SU-DHL-6 (cell line): ENCODE measurements around the gene ULK1.

ENCODE experiments used
- H2AFZ ChIP-seq: fragments of 200-600 bp; sonication (generic); 2 replicates; pipeline ENCODE4 v1.6.1; 2014; ENCODE audit warnings: low read depth, mild to moderate bottlenecking, moderate library complexity, mixed read lengths, antibody characterized with exemption, low read length; ENCODE audit not compliant: severe bottlenecking
- H3F3A ChIP-seq: fragments of 200-600 bp; shearing (Covaris generic); 2 replicates; pipeline ENCODE4 v1.6.0; 2016; ENCODE audit warnings: antibody characterized with exemption, mild to moderate bottlenecking; ENCODE audit not compliant: insufficient read depth
- H3K27ac ChIP-seq: fragments of 200-600 bp; sonication (generic); 2 replicates; pipeline ENCODE4 v1.5.1; 2016; ENCODE audit warnings: low read depth, mild to moderate bottlenecking, low read length, moderate library complexity, mixed read lengths
- H3K27me3 ChIP-seq: fragments of 200-600 bp; sonication (generic), shearing (Covaris generic); 2 replicates; pipeline ENCODE4 v1.6.0; 2014; ENCODE audit warnings: mild to moderate bottlenecking, low read length
- H3K36me3 ChIP-seq: fragments of 200-600 bp; sonication (generic); 2 replicates; pipeline ENCODE4 v1.6.1; 2014; ENCODE audit warnings: mild to moderate bottlenecking, low read length, mixed read lengths
- H3K4me2 ChIP-seq: fragments of 300-600, 200-600 bp; shearing (Covaris generic), sonication (generic); 2 replicates; pipeline ENCODE4 v1.6.0; 2014; ENCODE audit warnings: low read length, low read depth, mild to moderate bottlenecking; ENCODE audit not compliant: poor library complexity, severe bottlenecking
- H3K4me3 ChIP-seq: fragments of 200-600 bp; sonication (generic); 2 replicates; pipeline ENCODE4 v1.5.1; 2014; ENCODE audit warnings: antibody characterized with exemption, low read length, mild to moderate bottlenecking, mixed read lengths; ENCODE audit not compliant: insufficient read depth, poor library complexity, severe bottlenecking
- H3K79me2 ChIP-seq: fragments of 200-600 bp; sonication (generic); 2 replicates; pipeline ENCODE4 v1.6.1; 2014; ENCODE audit warnings: mild to moderate bottlenecking, low read length, moderate library complexity; ENCODE audit not compliant: insufficient read depth
- H3K9ac ChIP-seq: fragments of 200-600 bp; sonication (generic); 2 replicates; pipeline ENCODE4 v1.7.0; 2014; ENCODE audit warnings: mild to moderate bottlenecking, low read length
- H3K9me2 ChIP-seq: fragments of 200-600 bp; sonication (generic); replicated peaks from 2 replicates; pipeline ENCODE4 v1.6.1; 2014; ENCODE audit warnings: low read length; ENCODE audit not compliant: insufficient read depth
- H3K9me3 ChIP-seq: fragments of 200-600 bp; sonication (generic); 2 replicates; pipeline ENCODE4 v1.6.1; 2014; ENCODE audit warnings: low read length, mixed read lengths; ENCODE audit not compliant: insufficient read depth
- H4K20me1 ChIP-seq: fragments of 200-600 bp; sonication (generic); 2 replicates; pipeline ENCODE4 v1.6.1; 2014; ENCODE audit warnings: low read depth, mild to moderate bottlenecking, antibody characterized with exemption, low read length, moderate library complexity, mixed read lengths
- EZH2phosphoT487 ChIP-seq: fragments of 200-600 bp; sonication (generic), shearing (Covaris generic); conservative IDR thresholded peaks from 2 replicates; pipeline ENCODE4 v1.6.1; 2018; ENCODE audit warnings: mild to moderate bottlenecking, antibody characterized with exemption, low read length, moderate library complexity, mixed read lengths
- TF ChIP-seq, protein P1 (sequence below): fragments of 200-600 bp; sonication (generic); IDR thresholded peaks from one replicate; pipeline ENCODE4 v1.5.1; 2017; ENCODE audit warnings: antibody characterized with exemption, mild to moderate bottlenecking, low read length, moderate library complexity; ENCODE audit not compliant: insufficient read depth, poor library complexity, severe bottlenecking

ULK1 gene

DNA sequence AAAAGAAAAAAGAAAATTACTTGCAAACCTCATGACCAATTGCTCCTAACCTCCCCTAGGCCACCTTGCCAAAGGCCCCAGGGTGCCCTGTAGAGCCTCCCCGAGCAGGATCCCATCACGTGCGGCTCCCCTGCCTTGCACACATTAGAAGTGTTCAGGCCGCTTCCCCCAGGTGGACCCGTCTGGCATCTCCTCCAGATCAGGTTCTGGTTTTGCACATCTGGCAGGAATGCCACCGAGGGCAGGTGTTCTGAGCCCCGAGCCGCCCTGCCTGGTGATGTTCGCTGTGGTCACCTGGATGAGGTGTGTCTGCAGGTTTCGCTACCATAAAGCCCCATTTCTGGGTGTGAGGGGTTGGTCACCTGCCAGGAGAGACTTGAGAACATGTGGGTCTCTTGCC, 47.0 kb upstream of the ULK1 start:
- H3F3A ChIP-seq: no peaks in the 10 kb centered on the region
- no peak overlapping the region for H3K4me2 ChIP-seq
- no peak overlapping the region for H3K27ac ChIP-seq
- no peak overlapping the region for H3K9ac ChIP-seq
- H3K4me3 ChIP-seq: no peak overlapping the region
- no peaks in the 10 kb centered on the region for H3K27me3 ChIP-seq
- no peaks in the 10 kb centered on the region for H3K9me2 ChIP-seq
- H3K36me3 ChIP-seq: no peaks in the 10 kb centered on the region
- H3K79me2 ChIP-seq: no peaks in the 10 kb centered on the region
- H3K9me3 ChIP-seq: no peaks in the 10 kb centered on the region
- H2AFZ ChIP-seq: no peak overlapping the region
- TF ChIP-seq EZH2phosphoT487: no peak
- TF ChIP-seq, protein P1, sequence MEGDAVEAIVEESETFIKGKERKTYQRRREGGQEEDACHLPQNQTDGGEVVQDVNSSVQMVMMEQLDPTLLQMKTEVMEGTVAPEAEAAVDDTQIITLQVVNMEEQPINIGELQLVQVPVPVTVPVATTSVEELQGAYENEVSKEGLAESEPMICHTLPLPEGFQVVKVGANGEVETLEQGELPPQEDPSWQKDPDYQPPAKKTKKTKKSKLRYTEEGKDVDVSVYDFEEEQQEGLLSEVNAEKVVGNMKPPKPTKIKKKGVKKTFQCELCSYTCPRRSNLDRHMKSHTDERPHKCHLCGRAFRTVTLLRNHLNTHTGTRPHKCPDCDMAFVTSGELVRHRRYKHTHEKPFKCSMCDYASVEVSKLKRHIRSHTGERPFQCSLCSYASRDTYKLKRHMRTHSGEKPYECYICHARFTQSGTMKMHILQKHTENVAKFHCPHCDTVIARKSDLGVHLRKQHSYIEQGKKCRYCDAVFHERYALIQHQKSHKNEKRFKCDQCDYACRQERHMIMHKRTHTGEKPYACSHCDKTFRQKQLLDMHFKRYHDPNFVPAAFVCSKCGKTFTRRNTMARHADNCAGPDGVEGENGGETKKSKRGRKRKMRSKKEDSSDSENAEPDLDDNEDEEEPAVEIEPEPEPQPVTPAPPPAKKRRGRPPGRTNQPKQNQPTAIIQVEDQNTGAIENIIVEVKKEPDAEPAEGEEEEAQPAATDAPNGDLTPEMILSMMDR: no peak
- H4K20me1 ChIP-seq: no peaks in the 10 kb centered on the region

DNA sequence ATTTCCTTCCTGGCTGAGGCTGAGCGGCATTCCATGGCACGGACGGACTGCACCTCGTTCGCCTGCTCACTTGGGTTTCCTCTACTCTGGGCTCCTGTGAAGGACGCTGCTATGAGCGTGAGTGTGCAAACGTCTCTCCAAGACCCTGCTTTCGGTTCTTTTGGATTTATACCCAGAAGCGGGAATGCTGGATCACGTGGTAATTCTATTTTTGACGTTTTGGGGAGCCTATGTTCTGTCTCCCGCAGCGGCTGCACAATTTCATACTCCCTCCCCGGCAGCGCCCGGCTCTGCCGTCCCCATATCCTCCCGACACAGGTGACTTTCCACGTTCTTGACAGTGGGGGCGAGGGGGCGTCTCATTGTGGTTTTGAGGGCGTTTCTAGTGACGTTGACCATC, 45.7 kb upstream of the ULK1 start:
- no peaks in the 10 kb centered on the region for H4K20me1 ChIP-seq
- H3K9ac ChIP-seq: no peak overlapping the region
- H3K27ac ChIP-seq: no peak overlapping the region
- no peaks in the 10 kb centered on the region for H3K27me3 ChIP-seq
- H3K36me3 ChIP-seq: no peaks in the 10 kb centered on the region
- no peaks in the 10 kb centered on the region for H3F3A ChIP-seq
- H3K9me3 ChIP-seq: no peaks in the 10 kb centered on the region
- no peaks in the 10 kb centered on the region for H3K9me2 ChIP-seq
- TF ChIP-seq, protein P1: no peak
- no peak for TF ChIP-seq EZH2phosphoT487
- H3K4me2 ChIP-seq: no peak overlapping the region
- no peak overlapping the region for H2AFZ ChIP-seq
- H3K4me3 ChIP-seq: no peak overlapping the region
- H3K79me2 ChIP-seq: no peaks in the 10 kb centered on the region

- Histone ChIP-seq H4K20me1 (no peaks in the 10 kb centered on the region), H3K79me2 (no peaks in the 10 kb centered on the region), H3K9me2 (no peaks in the 10 kb centered on the region), H3K4me2 (no peak overlapping the region), H3K27ac (no peak overlapping the region), H3F3A (no peaks in the 10 kb centered on the region), H3K36me3 (no peaks in the 10 kb centered on the region), H3K9me3 (no peaks in the 10 kb centered on the region), H2AFZ (no peak overlapping the region), H3K4me3 (no peak overlapping the region), H3K27me3 (no peaks in the 10 kb centered on the region), H3K9ac (no peak overlapping the region)
- no peak for TF ChIP-seq EZH2phosphoT487
Observed at GRCh38 chr12:131849700-131850553, 44.5 kb upstream of the ULK1 start.

GRCh38 chr12:131850856-131851559, 43.4 kb upstream of the ULK1 start:
- Histone ChIP-seq H3K27me3 (no peaks in the 10 kb centered on the region), H2AFZ (no peak overlapping the region), H3K9ac (no peak overlapping the region), H3K36me3 (no peaks in the 10 kb centered on the region), H3K9me2 (no peaks in the 10 kb centered on the region), H3K4me3 (no peak overlapping the region), H3F3A (no peaks in the 10 kb centered on the region), H4K20me1 (no peaks in the 10 kb centered on the region), H3K9me3 (no peaks in the 10 kb centered on the region), H3K27ac (no peak overlapping the region), H3K4me2 (no peak overlapping the region), H3K79me2 (no peaks in the 10 kb centered on the region)
- TF ChIP-seq, protein P1: no peak
- TF ChIP-seq EZH2phosphoT487: no peak
